Esophagus muscularis mucosa (tissue), 4 donors: Measurements from ENCODE around the gene GLT1D1.

ENCODE experiments used
- EP300 ChIP-seq: sonication (generic); formaldehyde crosslinking; IDR thresholded peaks from one replicate; pipeline ENCODE4 v1.6.1; 2017; ENCODE audit warnings: antibody characterized with exemption
- POLR2A ChIP-seq: fragments of 450-650 bp; IDR thresholded peaks from one replicate; pipeline ENCODE4 v1.6.1; 2017; ENCODE audit warnings: antibody characterized with exemption, moderate library complexity, mild to moderate bottlenecking, low read depth
- POLR2AphosphoS5 ChIP-seq, 2 donors: sonication (generic); formaldehyde crosslinking; IDR thresholded peaks; one replicate each; pipeline ENCODE4 v1.6.1; 2017; ENCODE audit warnings: antibody characterized with exemption in 2 of 2
- TF ChIP-seq, protein P1 (sequence below), 3 experiments: fragments of 200-600 bp in 2 of 3; fragments of 450-650 bp in 1 of 3; sonication (generic) in 2 of 3; IDR thresholded peaks; one replicate each; pipeline ENCODE4 v1.5.1; 2017 to 2019; ENCODE audit warnings: antibody characterized with exemption in 3 of 3, mild to moderate bottlenecking in 2 of 3, moderate library complexity in 1 of 3

DNA sequence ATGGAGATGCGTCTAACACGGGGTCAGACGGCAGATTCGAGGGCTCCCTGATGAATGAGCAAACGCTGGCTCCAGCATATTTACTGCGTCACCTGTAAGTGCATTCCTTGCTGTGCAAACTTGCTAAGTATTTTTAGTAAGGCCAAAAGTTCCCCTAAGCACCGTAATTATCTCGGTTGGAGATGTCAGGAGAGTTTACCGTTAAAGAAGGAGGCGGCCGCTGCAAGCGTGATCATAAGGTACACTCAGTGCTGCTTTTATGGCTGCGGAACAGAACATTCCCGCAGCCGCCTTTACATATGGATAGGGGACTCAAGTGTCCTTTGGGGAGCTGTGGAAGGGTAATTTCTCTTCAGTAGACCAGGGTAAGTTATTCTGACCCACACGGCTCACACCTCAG, 175.6 kb downstream of the GLT1D1 start:
- TF ChIP-seq, protein P1, sequence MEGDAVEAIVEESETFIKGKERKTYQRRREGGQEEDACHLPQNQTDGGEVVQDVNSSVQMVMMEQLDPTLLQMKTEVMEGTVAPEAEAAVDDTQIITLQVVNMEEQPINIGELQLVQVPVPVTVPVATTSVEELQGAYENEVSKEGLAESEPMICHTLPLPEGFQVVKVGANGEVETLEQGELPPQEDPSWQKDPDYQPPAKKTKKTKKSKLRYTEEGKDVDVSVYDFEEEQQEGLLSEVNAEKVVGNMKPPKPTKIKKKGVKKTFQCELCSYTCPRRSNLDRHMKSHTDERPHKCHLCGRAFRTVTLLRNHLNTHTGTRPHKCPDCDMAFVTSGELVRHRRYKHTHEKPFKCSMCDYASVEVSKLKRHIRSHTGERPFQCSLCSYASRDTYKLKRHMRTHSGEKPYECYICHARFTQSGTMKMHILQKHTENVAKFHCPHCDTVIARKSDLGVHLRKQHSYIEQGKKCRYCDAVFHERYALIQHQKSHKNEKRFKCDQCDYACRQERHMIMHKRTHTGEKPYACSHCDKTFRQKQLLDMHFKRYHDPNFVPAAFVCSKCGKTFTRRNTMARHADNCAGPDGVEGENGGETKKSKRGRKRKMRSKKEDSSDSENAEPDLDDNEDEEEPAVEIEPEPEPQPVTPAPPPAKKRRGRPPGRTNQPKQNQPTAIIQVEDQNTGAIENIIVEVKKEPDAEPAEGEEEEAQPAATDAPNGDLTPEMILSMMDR (IDR thresholded peaks at IDR 0.05), result no peak
- TF ChIP-seq POLR2AphosphoS5 (IDR thresholded peaks at IDR 0.05), result no peak
- no peak for TF ChIP-seq EP300
- no peak for TF ChIP-seq POLR2A
